HG02884 (cell line): ENCODE measurements around the gene PLK1.
"Not testable (repeated sequence)": the region's sequence is repeated elsewhere in the genome, so short reads cannot be mapped to it uniquely, and the experiment has no call there.

Experiments
- ATAC-seq: cut with Tn5 transposase; IDR thresholded peaks from one replicate; pipeline ENCODE4 v1.9.1; 2021; ENCODE audit warnings: mild to moderate bottlenecking, moderate library complexity; ENCODE audit not compliant: unreplicated experiment

PLK1 gene

DNA sequence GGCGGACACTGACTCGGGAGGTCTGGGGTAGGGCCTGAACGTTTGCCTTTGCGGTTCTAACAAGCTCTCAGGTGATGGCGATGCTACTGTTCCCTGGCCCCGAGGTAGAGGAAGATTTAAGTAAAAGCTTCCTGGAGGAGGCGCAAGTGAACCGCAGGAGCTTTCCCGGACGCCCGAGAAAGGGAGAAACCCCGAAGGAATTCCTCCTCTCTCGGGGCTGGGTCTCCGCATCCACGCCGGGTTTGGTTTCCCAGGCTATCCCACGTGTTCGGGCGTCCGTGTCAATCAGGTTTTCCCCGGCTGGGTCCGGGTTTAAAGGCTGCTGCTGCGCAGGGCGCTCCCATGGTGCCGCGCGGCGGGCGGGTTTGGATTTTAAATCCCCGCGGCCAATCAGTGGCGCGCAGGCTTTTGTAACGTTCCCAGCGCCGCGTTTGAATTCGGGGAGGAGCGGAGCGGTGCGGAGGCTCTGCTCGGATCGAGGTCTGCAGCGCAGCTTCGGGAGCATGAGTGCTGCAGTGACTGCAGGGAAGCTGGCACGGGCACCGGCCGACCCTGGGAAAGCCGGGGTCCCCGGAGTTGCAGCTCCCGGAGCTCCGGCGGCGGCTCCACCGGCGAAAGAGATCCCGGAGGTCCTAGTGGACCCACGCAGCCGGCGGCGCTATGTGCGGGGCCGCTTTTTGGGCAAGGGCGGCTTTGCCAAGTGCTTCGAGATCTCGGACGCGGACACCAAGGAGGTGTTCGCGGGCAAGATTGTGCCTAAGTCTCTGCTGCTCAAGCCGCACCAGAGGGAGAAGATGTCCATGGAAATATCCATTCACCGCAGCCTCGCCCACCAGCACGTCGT, at the start of gene PLK1:
Gene PLK1, plus strand, starts transcription at position 460 of the 844 bp plus-strand sequence. Its CDS starts 44 bp downstream, at position 504.
- peak; percentile 85 for ATAC-seq

DNA sequence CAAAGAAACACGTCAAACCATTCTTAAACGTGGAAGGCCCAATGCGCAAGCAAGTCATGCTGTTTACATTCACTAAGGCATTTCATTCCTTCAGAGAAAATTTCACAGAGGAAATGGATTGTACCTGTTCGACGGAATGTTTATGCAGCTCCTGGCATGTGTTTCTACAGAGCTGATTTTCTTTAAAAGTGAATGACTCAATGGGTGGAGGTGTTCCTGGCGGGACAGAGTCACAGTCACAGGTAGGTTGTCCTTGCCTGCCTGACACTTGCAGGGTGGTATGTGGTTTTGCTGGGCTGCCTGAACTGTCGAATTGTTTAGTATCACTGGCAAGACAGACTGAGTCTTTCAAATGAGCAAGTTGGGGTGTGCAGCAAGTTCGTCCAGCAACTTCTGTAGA, 49.2 kb upstream of the PLK1 start:
- no peak for ATAC-seq

DNA sequence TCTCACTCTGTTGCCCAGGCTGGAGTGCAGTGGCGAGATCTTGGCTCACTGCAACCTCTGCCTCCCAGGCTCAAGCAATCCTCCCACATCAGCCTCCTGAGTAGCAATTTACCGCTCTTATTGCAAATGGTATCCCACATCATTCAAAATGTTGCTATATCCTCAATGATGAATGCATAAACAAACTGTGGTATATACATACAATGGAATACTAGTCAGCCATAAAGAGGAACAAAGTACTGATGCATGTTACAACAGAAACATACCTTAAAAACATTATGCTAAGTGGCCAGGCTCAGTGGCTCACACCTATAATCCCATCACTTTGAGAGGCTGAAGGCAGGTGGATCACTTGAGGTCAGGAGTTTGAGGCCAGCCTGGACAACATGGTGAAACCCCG, 46.8 kb upstream of the PLK1 start:
- ATAC-seq = not testable (repeated sequence)

DNA sequence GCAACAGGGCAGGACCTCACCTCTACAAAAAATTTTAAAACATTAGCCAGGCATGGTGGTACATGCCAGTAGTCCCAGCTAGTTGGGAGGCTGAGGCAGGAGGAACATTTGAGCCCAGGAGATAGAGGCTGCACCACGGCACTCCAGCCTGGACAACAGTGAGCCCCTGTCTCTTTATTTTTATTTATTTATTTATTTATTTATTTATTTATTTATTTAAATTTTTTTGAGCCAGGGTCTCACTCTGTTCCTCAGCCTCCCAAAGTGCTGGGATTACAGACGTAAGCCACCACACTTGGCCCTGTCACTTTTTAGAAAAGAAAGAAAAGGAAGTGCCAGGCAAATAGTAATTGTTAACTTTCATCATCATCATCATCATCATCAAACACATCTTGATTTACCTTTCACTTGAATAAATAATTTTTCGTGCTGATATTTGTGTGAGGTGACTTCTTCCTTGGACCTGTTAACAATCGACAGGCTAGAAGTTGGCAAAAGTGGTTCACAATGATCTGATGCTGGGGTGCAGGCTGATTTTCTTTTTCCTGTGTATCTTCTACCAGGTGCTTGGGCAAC, 44.1 kb upstream of the PLK1 start:
- no peak for ATAC-seq

DNA sequence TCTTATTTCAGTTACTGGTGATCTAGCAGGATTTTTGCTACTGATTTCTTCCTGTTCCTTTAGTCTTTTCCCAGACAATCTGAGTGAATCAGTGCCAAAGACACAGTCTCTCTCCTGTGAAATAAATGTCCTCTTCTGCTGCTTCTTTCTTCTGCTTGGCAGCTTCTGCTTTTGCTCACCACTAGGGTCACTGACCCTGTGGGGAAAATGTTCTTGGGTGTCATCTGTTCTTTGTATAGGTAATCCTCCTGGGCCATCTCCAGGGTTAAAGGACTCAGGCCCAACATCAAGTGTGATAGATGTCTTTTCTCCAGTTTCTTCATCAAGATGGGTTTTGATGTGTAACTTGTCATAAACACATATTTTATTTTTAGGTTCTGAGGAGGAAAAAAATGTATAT, 42.7 kb upstream of the PLK1 start:
- ATAC-seq = no peak

DNA sequence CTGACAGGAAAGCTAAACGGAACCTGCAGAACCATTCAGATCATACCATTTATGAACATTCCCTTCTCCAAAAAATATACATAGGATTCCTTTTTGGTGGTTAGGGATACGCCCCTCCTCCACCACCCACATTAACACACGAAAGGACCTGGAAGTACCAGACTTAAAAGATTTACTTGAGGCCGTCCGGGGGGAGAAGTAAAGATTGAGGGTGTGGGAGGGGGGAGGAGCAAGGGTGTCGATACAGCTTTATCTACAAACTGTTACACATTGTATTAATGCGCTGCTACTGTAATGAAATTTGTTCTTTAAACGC, 38.1 kb upstream of the PLK1 start:
- no peak for ATAC-seq

DNA sequence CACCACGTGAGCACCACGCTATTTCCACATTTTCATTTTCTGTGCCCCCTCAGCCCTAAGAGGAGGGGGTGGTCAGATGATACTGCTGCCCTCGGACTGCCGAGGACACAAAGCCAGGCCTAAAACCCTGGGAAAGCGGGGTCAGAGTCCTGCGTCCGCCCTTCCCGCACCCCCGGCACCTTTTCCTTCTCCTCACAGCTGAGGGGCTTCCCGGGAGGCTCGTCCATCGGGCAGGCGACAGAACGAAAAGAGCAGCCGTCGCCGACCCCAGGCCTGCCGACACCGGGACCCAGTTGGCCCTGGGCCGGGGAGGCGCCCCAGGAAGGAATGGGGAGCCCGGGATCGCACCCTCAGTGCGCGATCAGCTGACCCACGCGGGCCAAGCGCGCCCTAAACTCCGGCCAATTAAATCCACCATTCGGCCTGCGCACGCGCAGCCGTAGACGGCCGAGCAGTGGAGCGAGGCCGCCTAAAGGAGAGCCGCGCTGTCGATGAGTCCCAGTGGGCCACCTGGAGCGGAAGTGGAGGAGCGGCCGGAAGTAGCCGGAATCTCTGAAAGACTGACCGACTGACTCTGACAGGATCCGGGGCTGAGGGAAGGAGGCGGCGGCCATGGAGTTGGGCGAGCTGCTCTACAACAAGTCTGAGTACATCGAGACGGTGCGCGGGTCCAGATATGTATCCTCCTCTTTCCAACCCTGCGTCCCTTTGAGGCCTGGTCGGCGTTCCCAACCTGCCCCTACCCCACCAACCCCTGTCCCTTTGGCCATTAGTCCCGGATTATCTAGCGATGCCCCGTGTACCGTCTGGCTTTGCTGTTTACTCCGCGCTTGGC, 37.5 kb upstream of the PLK1 start, which contains the start of the genes DCTN5 and PALB2:
Gene DCTN5, plus strand, starts transcription at position 536 of the 835 bp plus-strand sequence. Its CDS starts 77 bp downstream, at position 613.
Gene PALB2, minus strand, starts transcription at position 380 of the 835 bp plus-strand sequence. Its CDS starts 153 bp downstream, at position 227.
- ATAC-seq = peak; percentile 96

DNA sequence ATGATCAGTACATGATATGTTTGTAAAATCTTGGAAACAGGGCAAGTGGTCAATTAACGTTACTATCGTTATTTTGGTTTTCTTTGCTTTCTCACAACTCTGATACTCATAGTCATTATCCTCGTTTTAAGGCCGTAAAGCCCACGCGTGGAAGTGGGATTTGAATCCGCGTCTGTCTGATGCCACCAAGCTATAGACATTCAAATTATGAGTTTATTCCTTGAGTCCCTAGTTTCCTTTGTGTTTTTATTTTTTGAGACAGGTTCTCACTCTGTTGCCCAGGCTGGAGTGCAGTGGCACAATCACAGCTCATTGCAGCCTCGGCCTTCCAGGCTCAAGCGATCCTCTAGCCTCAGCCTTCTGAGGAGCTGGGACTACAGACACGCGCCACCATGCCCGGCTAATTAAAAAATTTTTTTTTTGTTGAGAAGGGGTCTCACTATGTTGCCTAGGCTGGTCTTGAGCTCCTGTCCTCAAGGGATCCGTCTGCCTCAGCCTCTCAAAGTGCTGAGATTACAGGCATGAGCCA, 36.4 kb upstream of the PLK1 start:
- no peak for ATAC-seq

DNA sequence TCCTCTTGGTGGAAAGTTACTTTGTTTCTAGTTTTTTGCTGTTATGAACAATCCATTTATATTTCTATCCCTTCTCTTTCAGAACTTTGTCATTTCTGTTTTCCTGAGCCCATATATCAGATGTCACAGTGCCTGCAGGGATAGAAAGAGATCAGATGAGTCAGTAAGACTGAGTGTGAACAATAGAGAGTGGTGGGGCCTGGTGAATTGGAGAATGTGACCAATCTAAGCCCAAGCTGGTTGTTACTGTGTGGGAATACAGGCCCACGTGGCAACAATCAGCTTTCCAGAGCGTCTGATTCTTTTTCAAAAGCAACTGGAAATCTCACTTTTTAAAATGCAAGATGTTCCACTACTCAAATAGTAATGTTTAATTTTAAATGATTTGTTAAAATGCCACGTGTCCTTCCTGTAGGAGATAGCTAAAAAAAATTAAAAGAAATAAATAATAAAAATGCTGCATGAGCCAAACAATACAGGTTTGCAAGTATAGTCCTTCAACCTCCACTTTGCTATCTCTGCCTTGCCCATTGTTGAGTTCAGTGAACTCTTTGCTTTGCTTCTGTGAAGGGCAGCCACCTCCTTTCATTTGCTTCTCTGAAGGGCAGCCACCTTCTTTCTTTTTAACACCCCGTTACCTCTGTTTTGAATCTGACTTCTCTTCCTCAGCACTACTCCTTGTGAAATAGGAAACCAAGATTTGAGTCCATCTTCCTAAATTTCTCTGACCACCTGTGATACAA, 27.8 kb upstream of the PLK1 start:
- ATAC-seq = no peak

DNA sequence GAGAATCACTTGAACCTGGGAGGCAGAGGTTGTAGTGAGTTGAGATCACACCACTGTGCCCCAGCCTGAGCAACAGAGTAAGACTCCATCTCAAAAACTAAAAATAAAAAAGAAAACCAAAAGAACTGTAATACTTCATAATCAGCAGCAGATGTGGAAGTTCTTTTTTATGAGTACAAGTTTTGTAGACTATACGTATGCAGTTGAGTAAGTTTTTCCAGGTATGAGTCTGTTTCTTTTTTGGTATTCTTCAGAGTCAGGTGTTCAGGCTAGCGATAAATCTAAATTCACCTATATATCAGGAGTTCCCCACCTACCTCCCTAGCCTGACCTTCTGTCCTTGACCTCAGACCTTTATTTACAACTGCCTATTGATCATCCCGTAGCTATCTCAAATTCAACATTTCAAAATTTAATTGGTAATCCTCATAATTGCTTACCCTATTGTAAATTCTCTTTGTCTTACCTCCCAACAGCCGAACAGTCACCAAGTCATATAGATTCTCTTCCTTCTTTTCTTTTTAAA, 26.7 kb upstream of the PLK1 start:
- ATAC-seq = no peak

DNA sequence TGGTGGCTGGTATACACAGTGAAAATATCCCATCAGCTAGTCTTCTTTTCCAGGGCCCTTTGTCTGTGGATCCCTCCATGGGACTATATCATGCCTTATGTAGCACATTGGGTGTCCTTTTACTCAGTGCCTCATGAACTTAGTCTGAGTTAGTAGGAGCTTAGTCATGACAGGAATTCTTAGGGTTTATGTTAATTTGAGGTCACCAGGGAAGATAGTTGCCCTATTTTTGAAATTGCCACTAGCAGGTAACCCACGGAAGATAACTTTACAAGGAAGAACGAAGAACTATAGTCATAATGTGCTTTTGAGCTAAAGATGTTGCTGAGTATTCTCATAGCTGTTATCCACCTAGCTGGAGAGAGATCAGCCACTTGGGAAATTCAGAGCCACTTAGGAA, 14.8 kb upstream of the PLK1 start:
- ATAC-seq = no peak

DNA sequence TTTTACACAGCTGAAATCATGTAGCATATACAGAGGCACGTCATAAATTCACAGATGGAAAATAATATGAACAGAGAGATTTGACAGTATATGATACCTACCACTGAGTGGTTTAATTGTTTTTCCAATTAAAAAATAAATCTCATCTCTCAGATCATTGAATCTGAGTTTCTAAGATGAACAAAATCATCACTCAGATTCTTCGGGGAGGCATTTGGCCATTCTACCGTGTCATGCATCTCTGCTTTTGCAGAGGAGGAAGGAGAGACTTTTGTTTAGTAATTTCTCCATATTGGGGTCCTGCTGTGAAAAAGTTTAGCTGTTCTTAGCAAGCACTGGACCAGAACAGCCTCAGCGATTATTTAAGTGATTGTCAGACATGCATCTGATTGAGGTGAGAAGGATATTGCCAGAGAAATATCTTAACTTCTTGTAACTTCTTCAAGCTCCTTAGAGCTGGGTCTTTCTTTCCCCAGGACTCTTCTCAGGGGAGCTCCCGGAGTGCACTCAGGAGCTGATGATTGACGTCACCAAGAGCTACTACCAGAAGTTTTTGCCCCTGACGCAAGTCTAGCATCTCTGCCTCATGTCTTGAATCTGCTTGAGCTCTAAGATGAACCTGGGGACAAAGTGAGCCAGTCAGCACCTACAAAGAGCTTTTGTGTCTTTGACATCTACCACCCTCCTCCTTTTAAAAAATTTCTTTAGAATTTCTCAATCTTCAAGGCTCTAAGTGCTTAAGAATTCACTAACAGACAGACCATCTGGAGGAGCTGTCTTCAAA, 11.9 kb upstream of the PLK1 start:
- no peak for ATAC-seq

DNA sequence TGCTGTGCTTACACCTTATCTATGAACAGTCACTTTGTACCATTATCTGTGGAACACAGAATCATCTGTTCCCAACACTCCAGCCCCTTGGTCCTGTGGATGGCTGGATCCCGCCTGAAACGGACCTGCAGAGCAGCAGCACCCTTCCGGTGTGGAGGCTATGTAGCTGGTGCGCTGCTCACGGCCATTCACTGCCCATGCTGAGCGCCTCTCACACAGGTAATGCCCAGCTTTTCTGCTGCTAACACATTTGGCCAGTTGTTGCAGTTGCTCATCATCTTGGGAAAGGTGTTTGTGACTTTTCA, 11.4 kb upstream of the PLK1 start:
- ATAC-seq = no peak

DNA sequence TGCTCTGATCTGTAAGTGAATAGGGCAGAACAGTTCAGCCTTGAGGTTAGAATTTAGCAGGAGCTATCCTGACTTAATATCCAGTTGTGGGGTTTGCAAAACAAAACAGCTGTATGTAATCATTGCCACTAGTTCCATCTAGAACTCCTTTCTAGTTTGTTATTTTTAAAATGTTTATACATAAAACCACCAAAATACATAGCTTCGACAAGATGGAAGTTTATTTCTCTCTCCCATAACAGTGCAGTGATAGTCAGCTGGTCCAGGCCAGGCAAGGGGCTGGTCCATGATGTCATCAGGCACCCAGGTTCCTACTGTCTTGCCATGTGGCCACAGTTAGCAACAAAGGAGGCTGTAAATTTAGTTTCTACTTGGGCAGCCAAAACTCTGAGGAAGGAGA, 10.5 kb upstream of the PLK1 start:
- no peak for ATAC-seq

DNA sequence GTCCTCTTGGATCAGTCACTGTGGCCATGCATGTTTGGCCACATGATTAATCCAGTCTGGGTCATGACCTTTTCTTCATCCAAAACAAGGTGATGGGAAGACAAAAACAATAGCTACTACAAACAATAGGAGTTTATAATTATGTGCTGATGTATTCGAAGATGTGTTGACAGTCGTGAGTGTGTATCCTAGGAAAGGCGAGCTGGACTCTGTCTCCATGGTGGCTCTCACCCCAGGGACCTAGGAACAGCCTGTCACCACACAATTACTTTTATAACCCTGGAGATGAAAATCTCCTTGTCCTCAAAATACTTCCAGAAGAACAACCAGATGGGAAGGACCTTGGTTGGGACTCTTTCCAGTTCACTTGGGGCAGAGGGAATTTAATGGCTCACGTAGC, 9.8 kb upstream of the PLK1 start:
- ATAC-seq = no peak

DNA sequence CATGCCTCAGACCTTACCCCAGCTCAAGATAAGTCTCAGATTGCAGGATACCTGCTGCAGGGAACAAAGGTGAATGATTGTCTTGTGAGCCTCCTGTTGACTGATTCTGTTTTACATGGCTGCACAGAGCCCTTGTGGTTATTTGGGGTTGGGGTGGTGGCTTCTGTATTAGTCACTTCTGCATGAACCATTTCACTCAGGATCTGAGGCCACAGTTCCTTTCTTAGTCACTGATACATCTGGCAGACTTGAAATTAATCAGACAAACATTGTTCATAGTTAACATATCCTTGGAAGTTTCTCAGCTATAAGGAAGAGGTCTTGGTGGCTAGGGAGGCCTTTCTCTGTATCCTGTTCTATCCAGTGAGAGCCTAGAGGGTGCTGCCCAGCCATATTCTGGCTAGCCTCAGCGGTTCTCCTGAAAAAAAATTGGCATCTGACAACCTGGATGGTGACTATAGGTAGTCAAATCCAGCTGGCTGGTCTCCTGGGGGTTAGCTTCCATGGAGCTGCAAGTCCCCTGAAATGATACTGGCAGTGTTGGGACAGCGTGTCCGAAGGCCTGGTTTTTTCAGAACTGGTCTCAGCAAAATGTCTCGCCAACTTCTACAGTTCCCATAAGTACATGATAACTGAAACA, 8.4 kb upstream of the PLK1 start:
- peak; percentile 92 for ATAC-seq

DNA sequence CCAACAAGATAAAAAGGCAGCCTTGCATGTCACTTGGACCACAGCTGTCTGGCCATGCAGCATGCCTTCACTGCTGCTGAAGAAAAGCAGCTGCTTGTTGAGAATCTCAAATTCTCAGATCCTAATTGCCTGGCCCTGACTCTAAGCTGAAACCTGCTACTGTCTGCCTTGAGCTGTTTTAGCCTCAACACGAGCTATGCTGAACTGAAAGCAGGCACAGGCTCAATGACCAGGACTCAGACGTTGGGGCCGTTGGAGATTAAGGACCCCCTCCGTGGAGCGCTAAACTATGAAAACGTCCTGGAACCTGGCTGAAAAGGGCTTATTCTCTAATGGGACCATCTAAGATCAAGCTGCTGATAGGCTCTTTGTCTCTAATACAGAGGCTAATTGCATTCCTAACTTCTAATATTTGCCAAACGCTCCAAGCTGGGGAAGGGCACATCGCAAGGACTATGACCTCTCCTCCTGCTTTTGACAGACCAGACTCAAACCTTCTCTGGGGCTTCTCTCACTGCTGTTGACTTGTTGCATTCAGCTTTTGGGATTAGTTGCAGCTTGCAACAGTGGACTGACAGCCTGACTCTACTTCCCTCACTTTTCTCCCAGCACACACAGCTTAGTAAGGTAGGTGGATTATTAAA, 4.6 kb upstream of the PLK1 start:
- no peak for ATAC-seq

DNA sequence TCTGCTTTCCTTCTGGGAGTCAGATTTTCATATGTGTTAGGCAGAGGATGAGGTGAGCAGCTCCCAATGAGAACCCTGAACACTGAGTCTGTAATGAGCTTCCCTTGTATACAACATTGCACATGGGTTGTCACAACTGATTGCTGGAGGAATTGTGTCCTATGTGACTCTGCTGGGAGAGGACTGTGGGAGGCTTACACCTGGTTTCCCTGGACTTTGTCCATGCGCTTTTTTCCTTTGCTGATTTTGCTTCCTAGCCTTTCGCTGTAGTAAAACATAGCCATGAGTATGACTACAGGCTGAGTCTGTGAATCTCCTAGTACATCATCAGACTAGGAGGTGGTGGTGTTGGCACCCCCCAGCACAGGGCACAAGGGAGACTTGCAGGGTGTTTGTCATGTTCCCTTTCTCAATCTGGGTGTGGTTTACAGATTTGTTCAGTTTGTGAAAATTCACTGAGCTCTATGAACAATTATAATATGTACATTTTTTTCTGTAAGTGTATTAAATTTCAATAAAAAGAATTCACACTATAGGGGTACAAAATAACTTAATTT, 1.7 kb upstream of the PLK1 start:
- ATAC-seq = no peak
